Measurements from ENCODE around the gene ODF2. TPM values are rescaled to one million over a fixed set of nuclear protein-coding genes. Genes with fewer than 3 reads are reported as not detected.

Gene ODF2
- total and polyA plus RNA-seq, 10 of the 15 experiments (the other 5 are each of a cell fraction or from before 2014, with no cell fraction given): 8.7 to 65.1 (median 38.5) TPM

DNA sequence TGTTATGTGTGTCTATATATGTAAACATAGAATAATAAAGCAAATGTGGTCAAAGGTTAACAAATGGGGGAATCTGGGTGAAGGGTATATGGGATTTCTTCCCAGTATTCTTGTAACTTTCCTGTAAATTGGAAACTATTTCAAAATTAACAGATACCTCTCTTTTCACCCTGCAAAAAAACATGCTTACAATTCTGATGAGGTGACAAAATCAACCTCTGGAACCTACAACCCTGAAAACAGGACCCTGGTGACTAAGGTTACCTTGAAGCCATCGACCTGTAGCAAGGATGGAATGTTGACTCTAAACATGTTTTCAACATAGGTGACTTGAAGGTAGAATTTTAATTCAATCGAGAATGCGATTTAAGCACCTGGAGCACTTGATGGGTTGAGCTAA, 90.7 kb downstream of the ODF2 start:
- WGBS (ENCODE audit: insufficient coverage, insufficient replicate concordance, low lambda C conversion rate, missing lambda C conversion rate): 68% methylated on average over 3 of the region's 3 CpGs
- ChIA-PET CTCF (interaction anchor here (0.6 kb wide), 1 partner anchor 13 kb away, joined by 4 read pairs; no protein-coding TSS in a partner anchor), POLR2A (interaction anchor here (0.8 kb wide), 1 partner anchor 13 kb away, joined by 3 read pairs; no protein-coding TSS in a partner anchor), RAD21 (ENCODE audit: unreplicated experiment) (no interaction called here), SMC1A (ENCODE audit: uncharacterized antibody, unreplicated experiment) (interaction anchor here (1.1 kb wide), 1 partner anchor 12 kb away, joined by 6 read pairs; no protein-coding TSS in a partner anchor)
- no peak for DNase-seq (ENCODE audit: low read depth, low spot score)
- no peak overlapping the region for H3K4me3 ChIP-seq
- peaks cover 0 to 5% of the 10 kb centered on the region in 2 experiments; a peak in 1 of 4 replicates for H3K36me3 ChIP-seq (ENCODE audit: control insufficient read depth in 2 of 2, insufficient read depth in 2 of 2, low read length in 1 of 2)
- no peaks in the 10 kb centered on the region for H4K20me1 ChIP-seq (ENCODE audit: control insufficient read depth, insufficient read depth)
- intact Hi-C loops (cut with micrococcal nuclease; ENCODE audit: unreplicated experiment) (no loop called here), in situ Hi-C loops (cut with MboI) (no loop called here)
- no peaks in the 10 kb centered on the region for H3K27me3 ChIP-seq (replicated peaks in 1 of 2; ENCODE audit: control insufficient read depth in 2 of 2, insufficient read depth in 2 of 2, low read length in 1 of 2)
- H3K4me1 ChIP-seq (ENCODE audit: control insufficient read depth, insufficient read depth, low read length): no peaks in the 10 kb centered on the region; the same call in 1 of the 2 replicates
- no TSS peak for BruUV-seq (replicated peaks)
- ATAC-seq: no peak
- H3K9me3 ChIP-seq (replicated peaks; ENCODE audit: control insufficient read depth, insufficient read depth, low read length): no peaks in the 10 kb centered on the region
- H3K27ac ChIP-seq (ENCODE audit: control insufficient read depth, insufficient read depth): no peak overlapping the region
- H3K4me2 ChIP-seq (ENCODE audit: control insufficient read depth, insufficient read depth): no peak overlapping the region
- FAIRE-seq: no peak
- H2AFZ ChIP-seq (ENCODE audit: control insufficient read depth, low read depth, low read length): no peak overlapping the region
- H3K9ac ChIP-seq (ENCODE audit: control insufficient read depth, insufficient read depth, low read length): no peak overlapping the region
- no peaks in the 10 kb centered on the region for H3K79me2 ChIP-seq (ENCODE audit: control insufficient read depth, insufficient read depth, low read length)
- no peak for TF ChIP-seq BRCA1 (IDR thresholded peaks at IDR 0.05; ENCODE audit: low read depth, low read length)
- no peak for TF ChIP-seq BHLHE40 (IDR thresholded peaks at IDR 0.05; ENCODE audit: borderline replicate concordance in 1 of 2, low read depth in 2 of 2, low read length in 1 of 2)
- TF ChIP-seq NRF1 (conservative IDR thresholded peaks at IDR 0.05; ENCODE audit: low read depth, low read length): no peak
- TF ChIP-seq, protein P1, sequence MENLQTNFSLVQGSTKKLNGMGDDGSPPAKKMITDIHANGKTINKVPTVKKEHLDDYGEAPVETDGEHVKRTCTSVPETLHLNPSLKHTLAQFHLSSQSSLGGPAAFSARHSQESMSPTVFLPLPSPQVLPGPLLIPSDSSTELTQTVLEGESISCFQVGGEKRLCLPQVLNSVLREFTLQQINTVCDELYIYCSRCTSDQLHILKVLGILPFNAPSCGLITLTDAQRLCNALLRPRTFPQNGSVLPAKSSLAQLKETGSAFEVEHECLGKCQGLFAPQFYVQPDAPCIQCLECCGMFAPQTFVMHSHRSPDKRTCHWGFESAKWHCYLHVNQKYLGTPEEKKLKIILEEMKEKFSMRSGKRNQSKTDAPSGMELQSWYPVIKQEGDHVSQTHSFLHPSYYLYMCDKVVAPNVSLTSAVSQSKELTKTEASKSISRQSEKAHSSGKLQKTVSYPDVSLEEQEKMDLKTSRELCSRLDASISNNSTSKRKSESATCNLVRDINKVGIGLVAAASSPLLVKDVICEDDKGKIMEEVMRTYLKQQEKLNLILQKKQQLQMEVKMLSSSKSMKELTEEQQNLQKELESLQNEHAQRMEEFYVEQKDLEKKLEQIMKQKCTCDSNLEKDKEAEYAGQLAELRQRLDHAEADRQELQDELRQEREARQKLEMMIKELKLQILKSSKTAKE (IDR thresholded peaks at IDR 0.05; ENCODE audit: low read depth, poor library complexity, severe bottlenecking): no peak
- TF ChIP-seq, protein P2, sequence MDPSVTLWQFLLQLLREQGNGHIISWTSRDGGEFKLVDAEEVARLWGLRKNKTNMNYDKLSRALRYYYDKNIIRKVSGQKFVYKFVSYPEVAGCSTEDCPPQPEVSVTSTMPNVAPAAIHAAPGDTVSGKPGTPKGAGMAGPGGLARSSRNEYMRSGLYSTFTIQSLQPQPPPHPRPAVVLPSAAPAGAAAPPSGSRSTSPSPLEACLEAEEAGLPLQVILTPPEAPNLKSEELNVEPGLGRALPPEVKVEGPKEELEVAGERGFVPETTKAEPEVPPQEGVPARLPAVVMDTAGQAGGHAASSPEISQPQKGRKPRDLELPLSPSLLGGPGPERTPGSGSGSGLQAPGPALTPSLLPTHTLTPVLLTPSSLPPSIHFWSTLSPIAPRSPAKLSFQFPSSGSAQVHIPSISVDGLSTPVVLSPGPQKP (IDR thresholded peaks at IDR 0.05; ENCODE audit: low read depth, low read length): no peak
- TF ChIP-seq, protein P3, sequence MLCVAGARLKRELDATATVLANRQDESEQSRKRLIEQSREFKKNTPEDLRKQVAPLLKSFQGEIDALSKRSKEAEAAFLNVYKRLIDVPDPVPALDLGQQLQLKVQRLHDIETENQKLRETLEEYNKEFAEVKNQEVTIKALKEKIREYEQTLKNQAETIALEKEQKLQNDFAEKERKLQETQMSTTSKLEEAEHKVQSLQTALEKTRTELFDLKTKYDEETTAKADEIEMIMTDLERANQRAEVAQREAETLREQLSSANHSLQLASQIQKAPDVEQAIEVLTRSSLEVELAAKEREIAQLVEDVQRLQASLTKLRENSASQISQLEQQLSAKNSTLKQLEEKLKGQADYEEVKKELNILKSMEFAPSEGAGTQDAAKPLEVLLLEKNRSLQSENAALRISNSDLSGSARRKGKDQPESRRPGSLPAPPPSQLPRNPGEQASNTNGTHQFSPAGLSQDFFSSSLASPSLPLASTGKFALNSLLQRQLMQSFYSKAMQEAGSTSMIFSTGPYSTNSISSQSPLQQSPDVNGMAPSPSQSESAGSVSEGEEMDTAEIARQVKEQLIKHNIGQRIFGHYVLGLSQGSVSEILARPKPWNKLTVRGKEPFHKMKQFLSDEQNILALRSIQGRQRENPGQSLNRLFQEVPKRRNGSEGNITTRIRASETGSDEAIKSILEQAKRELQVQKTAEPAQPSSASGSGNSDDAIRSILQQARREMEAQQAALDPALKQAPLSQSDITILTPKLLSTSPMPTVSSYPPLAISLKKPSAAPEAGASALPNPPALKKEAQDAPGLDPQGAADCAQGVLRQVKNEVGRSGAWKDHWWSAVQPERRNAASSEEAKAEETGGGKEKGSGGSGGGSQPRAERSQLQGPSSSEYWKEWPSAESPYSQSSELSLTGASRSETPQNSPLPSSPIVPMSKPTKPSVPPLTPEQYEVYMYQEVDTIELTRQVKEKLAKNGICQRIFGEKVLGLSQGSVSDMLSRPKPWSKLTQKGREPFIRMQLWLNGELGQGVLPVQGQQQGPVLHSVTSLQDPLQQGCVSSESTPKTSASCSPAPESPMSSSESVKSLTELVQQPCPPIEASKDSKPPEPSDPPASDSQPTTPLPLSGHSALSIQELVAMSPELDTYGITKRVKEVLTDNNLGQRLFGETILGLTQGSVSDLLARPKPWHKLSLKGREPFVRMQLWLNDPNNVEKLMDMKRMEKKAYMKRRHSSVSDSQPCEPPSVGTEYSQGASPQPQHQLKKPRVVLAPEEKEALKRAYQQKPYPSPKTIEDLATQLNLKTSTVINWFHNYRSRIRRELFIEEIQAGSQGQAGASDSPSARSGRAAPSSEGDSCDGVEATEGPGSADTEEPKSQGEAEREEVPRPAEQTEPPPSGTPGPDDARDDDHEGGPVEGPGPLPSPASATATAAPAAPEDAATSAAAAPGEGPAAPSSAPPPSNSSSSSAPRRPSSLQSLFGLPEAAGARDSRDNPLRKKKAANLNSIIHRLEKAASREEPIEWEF (IDR thresholded peaks at IDR 0.05; ENCODE audit: insufficient replicate concordance, low read depth, low read length): no peak
- TF ChIP-seq, protein P4, sequence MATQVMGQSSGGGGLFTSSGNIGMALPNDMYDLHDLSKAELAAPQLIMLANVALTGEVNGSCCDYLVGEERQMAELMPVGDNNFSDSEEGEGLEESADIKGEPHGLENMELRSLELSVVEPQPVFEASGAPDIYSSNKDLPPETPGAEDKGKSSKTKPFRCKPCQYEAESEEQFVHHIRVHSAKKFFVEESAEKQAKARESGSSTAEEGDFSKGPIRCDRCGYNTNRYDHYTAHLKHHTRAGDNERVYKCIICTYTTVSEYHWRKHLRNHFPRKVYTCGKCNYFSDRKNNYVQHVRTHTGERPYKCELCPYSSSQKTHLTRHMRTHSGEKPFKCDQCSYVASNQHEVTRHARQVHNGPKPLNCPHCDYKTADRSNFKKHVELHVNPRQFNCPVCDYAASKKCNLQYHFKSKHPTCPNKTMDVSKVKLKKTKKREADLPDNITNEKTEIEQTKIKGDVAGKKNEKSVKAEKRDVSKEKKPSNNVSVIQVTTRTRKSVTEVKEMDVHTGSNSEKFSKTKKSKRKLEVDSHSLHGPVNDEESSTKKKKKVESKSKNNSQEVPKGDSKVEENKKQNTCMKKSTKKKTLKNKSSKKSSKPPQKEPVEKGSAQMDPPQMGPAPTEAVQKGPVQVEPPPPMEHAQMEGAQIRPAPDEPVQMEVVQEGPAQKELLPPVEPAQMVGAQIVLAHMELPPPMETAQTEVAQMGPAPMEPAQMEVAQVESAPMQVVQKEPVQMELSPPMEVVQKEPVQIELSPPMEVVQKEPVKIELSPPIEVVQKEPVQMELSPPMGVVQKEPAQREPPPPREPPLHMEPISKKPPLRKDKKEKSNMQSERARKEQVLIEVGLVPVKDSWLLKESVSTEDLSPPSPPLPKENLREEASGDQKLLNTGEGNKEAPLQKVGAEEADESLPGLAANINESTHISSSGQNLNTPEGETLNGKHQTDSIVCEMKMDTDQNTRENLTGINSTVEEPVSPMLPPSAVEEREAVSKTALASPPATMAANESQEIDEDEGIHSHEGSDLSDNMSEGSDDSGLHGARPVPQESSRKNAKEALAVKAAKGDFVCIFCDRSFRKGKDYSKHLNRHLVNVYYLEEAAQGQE (IDR thresholded peaks at IDR 0.05; ENCODE audit: low read depth, low read length): no peak
- no peak for TF ChIP-seq RAD21 (IDR thresholded peaks at IDR 0.05; ENCODE audit: insufficient read depth, low read depth, low read length)
